Osteocyte (in vitro differentiated cells): ENCODE results near the gene LAMA1. TPM values are rescaled to one million over a fixed set of nuclear protein-coding genes. Genes with fewer than 3 reads are reported as not detected.

Experiments
- DNase-seq: peaks from one replicate; pipeline ENCODE4 v3.0.0; 2021; ENCODE audit warnings: mixed read lengths; ENCODE audit not compliant: unreplicated experiment; ENCODE audit errors: extremely low spot score
- H3K27ac Mint-ChIP-seq: one replicate; pipeline ENCODE4 v1.8.0; 2021; ENCODE audit warnings: mild to moderate bottlenecking, mixed read lengths; ENCODE audit not compliant: unreplicated experiment
- H3K27me3 Mint-ChIP-seq: one replicate; pipeline ENCODE4 v1.8.0; 2021; ENCODE audit warnings: mixed read lengths; ENCODE audit not compliant: unreplicated experiment
- H3K36me3 Mint-ChIP-seq: one replicate; pipeline ENCODE4 v1.8.0; 2021; ENCODE audit warnings: mixed read lengths; ENCODE audit not compliant: unreplicated experiment
- H3K4me1 Mint-ChIP-seq: one replicate; pipeline ENCODE4 v1.8.0; 2021; ENCODE audit warnings: mixed read lengths; ENCODE audit not compliant: unreplicated experiment
- H3K4me3 Mint-ChIP-seq: one replicate; pipeline ENCODE4 v1.8.0; 2021; ENCODE audit warnings: mild to moderate bottlenecking, moderate library complexity, mixed read lengths; ENCODE audit not compliant: unreplicated experiment
- H3K9me3 Mint-ChIP-seq: one replicate; pipeline ENCODE4 v1.8.0; 2021; ENCODE audit warnings: mixed read lengths; ENCODE audit not compliant: unreplicated experiment
- long read RNA-seq: library from polyadenylated mRNA; unstranded; transcript quantifications from one replicate; pipeline ENCODE4 v2.0.0, GENCODE V29; 2021
- total RNA-seq: library from RNA; stranded (reverse); gene quantifications from 2 replicates; pipeline ENCODE4 v1.2.1, GENCODE V29; 2021
- TF ChIP-seq, protein P1 (sequence below): fragments of 200-600 bp; sonication (generic); IDR thresholded peaks from 2 replicates; pipeline ENCODE4 v1.5.0; 2021; ENCODE audit warnings: antibody characterized with exemption, mild to moderate bottlenecking, moderate library complexity

The LAMA1 gene, protein sequence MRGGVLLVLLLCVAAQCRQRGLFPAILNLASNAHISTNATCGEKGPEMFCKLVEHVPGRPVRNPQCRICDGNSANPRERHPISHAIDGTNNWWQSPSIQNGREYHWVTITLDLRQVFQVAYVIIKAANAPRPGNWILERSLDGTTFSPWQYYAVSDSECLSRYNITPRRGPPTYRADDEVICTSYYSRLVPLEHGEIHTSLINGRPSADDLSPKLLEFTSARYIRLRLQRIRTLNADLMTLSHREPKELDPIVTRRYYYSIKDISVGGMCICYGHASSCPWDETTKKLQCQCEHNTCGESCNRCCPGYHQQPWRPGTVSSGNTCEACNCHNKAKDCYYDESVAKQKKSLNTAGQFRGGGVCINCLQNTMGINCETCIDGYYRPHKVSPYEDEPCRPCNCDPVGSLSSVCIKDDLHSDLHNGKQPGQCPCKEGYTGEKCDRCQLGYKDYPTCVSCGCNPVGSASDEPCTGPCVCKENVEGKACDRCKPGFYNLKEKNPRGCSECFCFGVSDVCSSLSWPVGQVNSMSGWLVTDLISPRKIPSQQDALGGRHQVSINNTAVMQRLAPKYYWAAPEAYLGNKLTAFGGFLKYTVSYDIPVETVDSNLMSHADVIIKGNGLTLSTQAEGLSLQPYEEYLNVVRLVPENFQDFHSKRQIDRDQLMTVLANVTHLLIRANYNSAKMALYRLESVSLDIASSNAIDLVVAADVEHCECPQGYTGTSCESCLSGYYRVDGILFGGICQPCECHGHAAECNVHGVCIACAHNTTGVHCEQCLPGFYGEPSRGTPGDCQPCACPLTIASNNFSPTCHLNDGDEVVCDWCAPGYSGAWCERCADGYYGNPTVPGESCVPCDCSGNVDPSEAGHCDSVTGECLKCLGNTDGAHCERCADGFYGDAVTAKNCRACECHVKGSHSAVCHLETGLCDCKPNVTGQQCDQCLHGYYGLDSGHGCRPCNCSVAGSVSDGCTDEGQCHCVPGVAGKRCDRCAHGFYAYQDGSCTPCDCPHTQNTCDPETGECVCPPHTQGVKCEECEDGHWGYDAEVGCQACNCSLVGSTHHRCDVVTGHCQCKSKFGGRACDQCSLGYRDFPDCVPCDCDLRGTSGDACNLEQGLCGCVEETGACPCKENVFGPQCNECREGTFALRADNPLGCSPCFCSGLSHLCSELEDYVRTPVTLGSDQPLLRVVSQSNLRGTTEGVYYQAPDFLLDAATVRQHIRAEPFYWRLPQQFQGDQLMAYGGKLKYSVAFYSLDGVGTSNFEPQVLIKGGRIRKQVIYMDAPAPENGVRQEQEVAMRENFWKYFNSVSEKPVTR (N-terminal part only)
- total RNA-seq: 0.30 and 0.34 TPM in 2 replicates
- long read RNA-seq: 0 reads

DNA sequence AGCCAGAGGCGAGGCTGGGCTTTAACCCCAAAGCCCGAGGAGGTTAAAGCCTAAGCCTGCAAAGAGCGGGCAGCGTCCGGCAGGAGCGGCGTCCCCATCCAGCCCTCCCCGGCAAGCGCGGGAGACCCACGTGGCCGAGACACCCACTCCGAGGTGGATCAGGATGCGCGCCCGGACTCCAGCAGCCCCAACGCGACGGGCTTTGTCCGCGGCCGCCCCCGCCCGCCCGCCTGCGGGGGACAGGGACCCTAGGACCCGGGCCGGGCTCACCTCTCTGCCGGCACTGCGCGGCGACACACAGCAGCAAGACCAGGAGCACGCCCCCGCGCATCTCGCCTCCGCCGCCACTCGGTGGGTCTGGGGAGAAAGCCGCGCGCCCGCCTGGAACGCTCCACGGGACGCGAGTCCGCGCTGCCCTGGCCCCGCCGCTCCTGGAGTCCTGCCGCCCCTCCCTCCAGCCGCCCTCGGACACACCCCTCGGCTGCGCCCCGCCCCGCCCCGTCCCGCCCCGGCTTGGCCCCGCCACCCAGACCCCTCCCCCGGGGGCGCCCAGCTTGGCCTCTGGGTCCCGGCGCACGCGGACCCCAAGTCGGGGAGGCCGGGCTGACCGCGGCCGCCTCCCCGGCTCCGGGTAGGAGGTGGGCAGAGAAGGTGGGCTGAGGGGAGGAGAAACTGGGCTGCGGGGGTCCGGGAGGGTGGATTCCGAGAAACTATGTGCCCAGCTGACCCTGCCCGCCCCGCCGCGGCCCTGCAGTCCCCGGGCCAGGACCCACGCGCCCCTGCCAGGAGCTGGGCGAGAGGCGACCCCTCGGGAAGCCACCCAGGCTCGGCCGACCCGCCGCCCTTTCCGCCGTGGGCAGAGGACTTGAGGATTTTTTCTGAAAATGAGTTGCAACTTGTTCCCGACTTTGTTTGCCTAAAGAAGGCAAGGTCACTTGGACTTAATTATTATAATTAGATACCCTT lies at the start of gene LAMA1:
Gene LAMA1 (minus strand): TSS at position 408 of the 966 bp plus-strand sequence. CDS start 77 bp downstream, at position 331.
- H3K4me1 Mint-ChIP-seq: peaks cover 10% of the 10 kb centered on the region

DNA sequence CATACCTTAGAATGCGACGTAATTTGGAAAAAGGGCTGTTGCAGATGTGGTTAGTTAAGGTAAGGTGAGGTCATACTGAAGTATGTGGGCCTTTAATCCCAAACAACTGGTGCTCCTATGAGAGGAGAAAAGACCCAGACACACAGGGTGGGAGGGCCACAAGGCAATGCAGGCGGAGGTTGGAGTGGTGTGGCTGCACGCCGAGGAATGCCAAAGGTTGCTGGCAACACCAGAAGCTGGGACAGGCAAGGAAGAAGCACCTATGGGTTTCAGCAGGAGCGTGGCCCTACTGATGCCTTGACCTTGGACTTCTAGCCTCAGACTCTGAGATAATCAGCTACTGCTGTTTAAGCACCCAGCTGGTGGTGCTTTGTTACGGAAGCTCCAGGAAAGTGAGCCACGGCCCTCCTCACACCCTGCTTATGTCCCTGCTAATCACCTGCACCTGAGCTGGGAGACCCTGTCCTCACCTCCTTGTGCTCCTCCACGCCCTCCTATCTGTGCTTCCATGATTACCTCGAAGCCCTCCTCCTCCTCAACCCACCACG lies 48.3 kb upstream of the LAMA1 start:
- no peak overlapping the region for H3K4me3 Mint-ChIP-seq
- DNase-seq: peak; percentile 67
- H3K4me1 Mint-ChIP-seq: no peaks in the 10 kb centered on the region
- no peaks in the 10 kb centered on the region for H3K36me3 Mint-ChIP-seq
- no peak overlapping the region for H3K27ac Mint-ChIP-seq
- H3K9me3 Mint-ChIP-seq: no peaks in the 10 kb centered on the region
- H3K27me3 Mint-ChIP-seq: no peaks in the 10 kb centered on the region
- TF ChIP-seq, protein P1, sequence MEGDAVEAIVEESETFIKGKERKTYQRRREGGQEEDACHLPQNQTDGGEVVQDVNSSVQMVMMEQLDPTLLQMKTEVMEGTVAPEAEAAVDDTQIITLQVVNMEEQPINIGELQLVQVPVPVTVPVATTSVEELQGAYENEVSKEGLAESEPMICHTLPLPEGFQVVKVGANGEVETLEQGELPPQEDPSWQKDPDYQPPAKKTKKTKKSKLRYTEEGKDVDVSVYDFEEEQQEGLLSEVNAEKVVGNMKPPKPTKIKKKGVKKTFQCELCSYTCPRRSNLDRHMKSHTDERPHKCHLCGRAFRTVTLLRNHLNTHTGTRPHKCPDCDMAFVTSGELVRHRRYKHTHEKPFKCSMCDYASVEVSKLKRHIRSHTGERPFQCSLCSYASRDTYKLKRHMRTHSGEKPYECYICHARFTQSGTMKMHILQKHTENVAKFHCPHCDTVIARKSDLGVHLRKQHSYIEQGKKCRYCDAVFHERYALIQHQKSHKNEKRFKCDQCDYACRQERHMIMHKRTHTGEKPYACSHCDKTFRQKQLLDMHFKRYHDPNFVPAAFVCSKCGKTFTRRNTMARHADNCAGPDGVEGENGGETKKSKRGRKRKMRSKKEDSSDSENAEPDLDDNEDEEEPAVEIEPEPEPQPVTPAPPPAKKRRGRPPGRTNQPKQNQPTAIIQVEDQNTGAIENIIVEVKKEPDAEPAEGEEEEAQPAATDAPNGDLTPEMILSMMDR: no peak

More for the DNA sequence above, at the start of gene LAMA1:
- Mint-ChIP-seq H3K27me3 (peaks cover 54% of the 10 kb centered on the region), H3K36me3 (no peaks in the 10 kb centered on the region), H3K4me3 (peak within 1 kb of the TSS; percentile 76), H3K27ac (no peak within 1 kb of the TSS), H3K9me3 (no peaks in the 10 kb centered on the region)
- TF ChIP-seq, protein P1: no peak
- DNase-seq: peak; percentile 82

- Mint-ChIP-seq H3K27me3 (no peaks in the 10 kb centered on the region), H3K4me3 (no peak overlapping the region), H3K27ac (no peak overlapping the region), H3K4me1 (no peaks in the 10 kb centered on the region), H3K36me3 (no peaks in the 10 kb centered on the region), H3K9me3 (no peaks in the 10 kb centered on the region)
- TF ChIP-seq, protein P1: peak; percentile 45
- DNase-seq: peak; percentile 57
Measured at GRCh38 chr18:7164323-7165004, 46.9 kb upstream of the LAMA1 start.

- no peak overlapping the region for H3K4me3 Mint-ChIP-seq
- H3K27ac Mint-ChIP-seq: no peak overlapping the region
- peak; percentile 60 for DNase-seq
- H3K36me3 Mint-ChIP-seq: no peaks in the 10 kb centered on the region
- H3K27me3 Mint-ChIP-seq: no peaks in the 10 kb centered on the region
- TF ChIP-seq, protein P1: no peak
- no peaks in the 10 kb centered on the region for H3K9me3 Mint-ChIP-seq
- peaks cover 7% of the 10 kb centered on the region for H3K4me1 Mint-ChIP-seq
Measured at GRCh38 chr18:7158216-7158615, 40.6 kb upstream of the LAMA1 start.
